HepG2 (cell line): ENCODE results near the gene KCTD5. TPM values are rescaled to one million over a fixed set of nuclear protein-coding genes. Genes with fewer than 3 reads are reported as not detected.
A peak's percentile ranks its signal among the peaks of the same experiment; 100 is the strongest.

Experiments
- GTF2F1 ChIP-seq: fragments of 150-350 bp; IDR thresholded peaks from 2 replicates; pipeline ENCODE4 v1.6.1; 2014; ENCODE audit warnings: low read length
- RFXAP ChIP-seq: sonication (generic); formaldehyde crosslinking; IDR thresholded peaks from 2 replicates; pipeline ENCODE4 v1.4.0; 2020; ENCODE audit warnings: missing genetic modification reagents, borderline replicate concordance
- SRF ChIP-seq: IDR thresholded peaks from 2 replicates; pipeline ENCODE4 v1.6.1; 2011; ENCODE audit warnings: mild to moderate bottlenecking, low read depth, low read length, moderate library complexity
- polyA plus RNA-seq, 8 experiments: library from polyadenylated mRNA; depleted of rRNA in 3 of 8; stranded (reverse) in 7 of 8; unstranded in 1 of 8; fragments of >200 nt; fragmentation: Illumina TruSeq in 4 of 8; extraction: Trizol in 4 of 8; gene quantifications; 2 replicates each; pipeline versions ENCODE4 v1.2.1 to v1.2.3, GENCODE V29; 2011 to 2016; ENCODE audit warnings: low read depth in 4 of 8, missing spikeins in 1 of 8, mixed read lengths in 1 of 8; ENCODE audit not compliant: insufficient read depth in 1 of 8
- total RNA-seq, 5 experiments: library from RNA; depleted of rRNA; stranded (reverse); fragments of >200 nt; fragmentation: Illumina TruSeq; extraction: Trizol; gene quantifications; 2 replicates each; pipeline ENCODE4 v1.2.3, GENCODE V29; 2016; ENCODE audit warnings: low read depth in 1 of 5
- TF ChIP-seq, protein P1 (sequence below): sonication (generic); formaldehyde crosslinking; IDR thresholded peaks from 2 replicates; pipeline ENCODE4 v1.5.1; 2020; ENCODE audit warnings: mild to moderate bottlenecking, missing genetic modification reagents, moderate library complexity
- TF ChIP-seq, protein P2 (sequence below): sonication (generic); formaldehyde crosslinking; IDR thresholded peaks from 2 replicates; pipeline ENCODE4 v1.4.0; 2020; ENCODE audit warnings: low read depth, mild to moderate bottlenecking, missing genetic modification reagents
- TF ChIP-seq, protein P3 (sequence below), 2 experiments: sonication (generic) in 1 of 2; formaldehyde crosslinking in 1 of 2; IDR thresholded peaks; 2 replicates each; pipeline versions ENCODE4 v1.4.0 to v1.6.1; 2018 to 2020; ENCODE audit warnings: missing genetic modification reagents in 2 of 2, borderline replicate concordance in 1 of 2, low read depth in 1 of 2, mild to moderate bottlenecking in 1 of 2, missing biosample characterization in 1 of 2
- TF ChIP-seq, protein P4 (sequence below): sonication (generic); formaldehyde crosslinking; IDR thresholded peaks from 2 replicates; pipeline ENCODE4 v1.4.0; 2020; ENCODE audit warnings: missing genetic modification reagents
- TF ChIP-seq, protein P5 (sequence below): sonication (generic); formaldehyde crosslinking; IDR thresholded peaks from 2 replicates; pipeline ENCODE4 v1.4.0; 2020; ENCODE audit warnings: missing genetic modification reagents, borderline replicate concordance

The KCTD5 gene
- total and polyA plus RNA-seq, 2 of the 13 experiments (the other 11 are each of a cell fraction or from before 2014, with no cell fraction given), result 25.4 to 29.8 TPM

DNA sequence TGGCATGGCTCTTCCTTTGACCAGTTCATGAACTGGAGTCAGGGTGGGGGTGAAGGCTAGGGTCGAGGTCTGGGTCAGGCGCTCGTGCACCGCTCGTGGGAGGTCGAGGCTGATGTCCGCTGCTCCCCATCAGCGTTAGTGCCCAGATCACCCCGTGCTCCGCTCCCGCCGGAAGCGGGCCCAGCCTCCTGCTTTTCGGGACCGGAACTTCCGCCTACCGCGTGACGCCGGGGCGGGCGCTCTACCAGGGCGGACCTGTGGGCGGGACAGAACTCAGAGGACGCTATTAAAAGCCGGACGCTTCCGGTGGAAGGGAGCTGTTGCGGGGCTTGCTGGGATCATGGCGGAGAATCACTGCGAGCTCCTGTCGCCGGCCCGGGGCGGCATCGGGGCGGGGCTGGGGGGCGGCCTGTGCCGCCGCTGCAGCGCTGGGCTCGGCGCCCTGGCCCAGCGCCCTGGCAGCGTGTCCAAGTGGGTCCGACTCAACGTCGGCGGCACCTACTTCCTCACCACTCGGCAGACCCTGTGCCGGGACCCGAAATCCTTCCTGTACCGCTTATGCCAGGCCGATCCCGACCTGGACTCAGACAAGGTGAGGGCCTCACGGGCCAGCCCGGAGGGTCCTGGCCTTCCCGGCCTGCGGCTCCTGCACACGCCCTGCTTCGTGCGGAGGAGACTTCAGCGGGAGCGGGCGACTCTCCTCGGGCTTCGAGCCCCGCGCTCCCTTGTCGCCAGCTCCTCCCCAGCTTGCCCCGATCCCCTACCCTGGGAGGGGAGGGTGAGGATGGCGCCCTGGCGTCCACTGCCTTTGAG lies at the start of gene KCTD5 (continued):
- TF ChIP-seq, protein P1, sequence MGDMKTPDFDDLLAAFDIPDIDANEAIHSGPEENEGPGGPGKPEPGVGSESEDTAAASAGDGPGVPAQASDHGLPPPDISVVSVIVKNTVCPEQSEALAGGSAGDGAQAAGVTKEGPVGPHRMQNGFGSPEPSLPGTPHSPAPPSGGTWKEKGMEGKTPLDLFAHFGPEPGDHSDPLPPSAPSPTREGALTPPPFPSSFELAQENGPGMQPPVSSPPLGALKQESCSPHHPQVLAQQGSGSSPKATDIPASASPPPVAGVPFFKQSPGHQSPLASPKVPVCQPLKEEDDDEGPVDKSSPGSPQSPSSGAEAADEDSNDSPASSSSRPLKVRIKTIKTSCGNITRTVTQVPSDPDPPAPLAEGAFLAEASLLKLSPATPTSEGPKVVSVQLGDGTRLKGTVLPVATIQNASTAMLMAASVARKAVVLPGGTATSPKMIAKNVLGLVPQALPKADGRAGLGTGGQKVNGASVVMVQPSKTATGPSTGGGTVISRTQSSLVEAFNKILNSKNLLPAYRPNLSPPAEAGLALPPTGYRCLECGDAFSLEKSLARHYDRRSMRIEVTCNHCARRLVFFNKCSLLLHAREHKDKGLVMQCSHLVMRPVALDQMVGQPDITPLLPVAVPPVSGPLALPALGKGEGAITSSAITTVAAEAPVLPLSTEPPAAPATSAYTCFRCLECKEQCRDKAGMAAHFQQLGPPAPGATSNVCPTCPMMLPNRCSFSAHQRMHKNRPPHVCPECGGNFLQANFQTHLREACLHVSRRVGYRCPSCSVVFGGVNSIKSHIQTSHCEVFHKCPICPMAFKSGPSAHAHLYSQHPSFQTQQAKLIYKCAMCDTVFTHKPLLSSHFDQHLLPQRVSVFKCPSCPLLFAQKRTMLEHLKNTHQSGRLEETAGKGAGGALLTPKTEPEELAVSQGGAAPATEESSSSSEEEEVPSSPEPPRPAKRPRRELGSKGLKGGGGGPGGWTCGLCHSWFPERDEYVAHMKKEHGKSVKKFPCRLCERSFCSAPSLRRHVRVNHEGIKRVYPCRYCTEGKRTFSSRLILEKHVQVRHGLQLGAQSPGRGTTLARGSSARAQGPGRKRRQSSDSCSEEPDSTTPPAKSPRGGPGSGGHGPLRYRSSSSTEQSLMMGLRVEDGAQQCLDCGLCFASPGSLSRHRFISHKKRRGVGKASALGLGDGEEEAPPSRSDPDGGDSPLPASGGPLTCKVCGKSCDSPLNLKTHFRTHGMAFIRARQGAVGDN (CRISPR knock-in tag), result peak; percentile 96
- TF ChIP-seq, protein P2, sequence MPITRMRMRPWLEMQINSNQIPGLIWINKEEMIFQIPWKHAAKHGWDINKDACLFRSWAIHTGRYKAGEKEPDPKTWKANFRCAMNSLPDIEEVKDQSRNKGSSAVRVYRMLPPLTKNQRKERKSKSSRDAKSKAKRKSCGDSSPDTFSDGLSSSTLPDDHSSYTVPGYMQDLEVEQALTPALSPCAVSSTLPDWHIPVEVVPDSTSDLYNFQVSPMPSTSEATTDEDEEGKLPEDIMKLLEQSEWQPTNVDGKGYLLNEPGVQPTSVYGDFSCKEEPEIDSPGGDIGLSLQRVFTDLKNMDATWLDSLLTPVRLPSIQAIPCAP (CRISPR knock-in tag), result 0 out of 2 replicates have a peak, but pooled peaks have one; percentile 90
- TF ChIP-seq SRF, result peak; percentile 78
- TF ChIP-seq, protein P3, sequence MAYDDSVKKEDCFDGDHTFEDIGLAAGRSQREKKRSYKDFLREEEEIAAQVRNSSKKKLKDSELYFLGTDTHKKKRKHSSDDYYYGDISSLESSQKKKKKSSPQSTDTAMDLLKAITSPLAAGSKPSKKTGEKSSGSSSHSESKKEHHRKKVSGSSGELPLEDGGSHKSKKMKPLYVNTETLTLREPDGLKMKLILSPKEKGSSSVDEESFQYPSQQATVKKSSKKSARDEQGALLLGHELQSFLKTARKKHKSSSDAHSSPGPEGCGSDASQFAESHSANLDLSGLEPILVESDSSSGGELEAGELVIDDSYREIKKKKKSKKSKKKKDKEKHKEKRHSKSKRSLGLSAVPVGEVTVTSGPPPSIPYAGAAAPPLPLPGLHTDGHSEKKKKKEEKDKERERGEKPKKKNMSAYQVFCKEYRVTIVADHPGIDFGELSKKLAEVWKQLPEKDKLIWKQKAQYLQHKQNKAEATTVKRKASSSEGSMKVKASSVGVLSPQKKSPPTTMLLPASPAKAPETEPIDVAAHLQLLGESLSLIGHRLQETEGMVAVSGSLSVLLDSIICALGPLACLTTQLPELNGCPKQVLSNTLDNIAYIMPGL (CRISPR knock-in tag; IDR thresholded peaks at IDR 0.05; ENCODE audit: borderline replicate concordance in 1 of 2, low read depth in 1 of 2), result peak; percentile 91 to 94
- TF ChIP-seq GTF2F1, result 0 out of 2 replicates have a peak, but pooled peaks have one; percentile 60
- peak; percentile 54; the same call in 1 of the 2 replicates for TF ChIP-seq RFXAP (CRISPR knock-in tag)
- TF ChIP-seq, protein P4, sequence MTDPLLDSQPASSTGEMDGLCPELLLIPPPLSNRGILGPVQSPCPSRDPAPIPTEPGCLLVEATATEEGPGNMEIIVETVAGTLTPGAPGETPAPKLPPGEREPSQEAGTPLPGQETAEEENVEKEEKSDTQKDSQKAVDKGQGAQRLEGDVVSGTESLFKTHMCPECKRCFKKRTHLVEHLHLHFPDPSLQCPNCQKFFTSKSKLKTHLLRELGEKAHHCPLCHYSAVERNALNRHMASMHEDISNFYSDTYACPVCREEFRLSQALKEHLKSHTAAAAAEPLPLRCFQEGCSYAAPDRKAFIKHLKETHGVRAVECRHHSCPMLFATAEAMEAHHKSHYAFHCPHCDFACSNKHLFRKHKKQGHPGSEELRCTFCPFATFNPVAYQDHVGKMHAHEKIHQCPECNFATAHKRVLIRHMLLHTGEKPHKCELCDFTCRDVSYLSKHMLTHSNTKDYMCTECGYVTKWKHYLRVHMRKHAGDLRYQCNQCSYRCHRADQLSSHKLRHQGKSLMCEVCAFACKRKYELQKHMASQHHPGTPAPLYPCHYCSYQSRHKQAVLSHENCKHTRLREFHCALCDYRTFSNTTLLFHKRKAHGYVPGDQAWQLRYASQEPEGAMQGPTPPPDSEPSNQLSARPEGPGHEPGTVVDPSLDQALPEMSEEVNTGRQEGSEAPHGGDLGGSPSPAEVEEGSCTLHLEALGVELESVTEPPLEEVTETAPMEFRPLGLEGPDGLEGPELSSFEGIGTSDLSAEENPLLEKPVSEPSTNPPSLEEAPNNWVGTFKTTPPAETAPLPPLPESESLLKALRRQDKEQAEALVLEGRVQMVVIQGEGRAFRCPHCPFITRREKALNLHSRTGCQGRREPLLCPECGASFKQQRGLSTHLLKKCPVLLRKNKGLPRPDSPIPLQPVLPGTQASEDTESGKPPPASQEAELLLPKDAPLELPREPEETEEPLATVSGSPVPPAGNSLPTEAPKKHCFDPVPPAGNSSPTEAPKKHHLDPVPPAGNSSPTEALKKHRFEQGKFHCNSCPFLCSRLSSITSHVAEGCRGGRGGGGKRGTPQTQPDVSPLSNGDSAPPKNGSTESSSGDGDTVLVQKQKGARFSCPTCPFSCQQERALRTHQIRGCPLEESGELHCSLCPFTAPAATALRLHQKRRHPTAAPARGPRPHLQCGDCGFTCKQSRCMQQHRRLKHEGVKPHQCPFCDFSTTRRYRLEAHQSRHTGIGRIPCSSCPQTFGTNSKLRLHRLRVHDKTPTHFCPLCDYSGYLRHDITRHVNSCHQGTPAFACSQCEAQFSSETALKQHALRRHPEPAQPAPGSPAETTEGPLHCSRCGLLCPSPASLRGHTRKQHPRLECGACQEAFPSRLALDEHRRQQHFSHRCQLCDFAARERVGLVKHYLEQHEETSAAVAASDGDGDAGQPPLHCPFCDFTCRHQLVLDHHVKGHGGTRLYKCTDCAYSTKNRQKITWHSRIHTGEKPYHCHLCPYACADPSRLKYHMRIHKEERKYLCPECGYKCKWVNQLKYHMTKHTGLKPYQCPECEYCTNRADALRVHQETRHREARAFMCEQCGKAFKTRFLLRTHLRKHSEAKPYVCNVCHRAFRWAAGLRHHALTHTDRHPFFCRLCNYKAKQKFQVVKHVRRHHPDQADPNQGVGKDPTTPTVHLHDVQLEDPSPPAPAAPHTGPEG (CRISPR knock-in tag), result peak; percentile 77; the same call in 1 of the 2 replicates
- TF ChIP-seq, protein P5, sequence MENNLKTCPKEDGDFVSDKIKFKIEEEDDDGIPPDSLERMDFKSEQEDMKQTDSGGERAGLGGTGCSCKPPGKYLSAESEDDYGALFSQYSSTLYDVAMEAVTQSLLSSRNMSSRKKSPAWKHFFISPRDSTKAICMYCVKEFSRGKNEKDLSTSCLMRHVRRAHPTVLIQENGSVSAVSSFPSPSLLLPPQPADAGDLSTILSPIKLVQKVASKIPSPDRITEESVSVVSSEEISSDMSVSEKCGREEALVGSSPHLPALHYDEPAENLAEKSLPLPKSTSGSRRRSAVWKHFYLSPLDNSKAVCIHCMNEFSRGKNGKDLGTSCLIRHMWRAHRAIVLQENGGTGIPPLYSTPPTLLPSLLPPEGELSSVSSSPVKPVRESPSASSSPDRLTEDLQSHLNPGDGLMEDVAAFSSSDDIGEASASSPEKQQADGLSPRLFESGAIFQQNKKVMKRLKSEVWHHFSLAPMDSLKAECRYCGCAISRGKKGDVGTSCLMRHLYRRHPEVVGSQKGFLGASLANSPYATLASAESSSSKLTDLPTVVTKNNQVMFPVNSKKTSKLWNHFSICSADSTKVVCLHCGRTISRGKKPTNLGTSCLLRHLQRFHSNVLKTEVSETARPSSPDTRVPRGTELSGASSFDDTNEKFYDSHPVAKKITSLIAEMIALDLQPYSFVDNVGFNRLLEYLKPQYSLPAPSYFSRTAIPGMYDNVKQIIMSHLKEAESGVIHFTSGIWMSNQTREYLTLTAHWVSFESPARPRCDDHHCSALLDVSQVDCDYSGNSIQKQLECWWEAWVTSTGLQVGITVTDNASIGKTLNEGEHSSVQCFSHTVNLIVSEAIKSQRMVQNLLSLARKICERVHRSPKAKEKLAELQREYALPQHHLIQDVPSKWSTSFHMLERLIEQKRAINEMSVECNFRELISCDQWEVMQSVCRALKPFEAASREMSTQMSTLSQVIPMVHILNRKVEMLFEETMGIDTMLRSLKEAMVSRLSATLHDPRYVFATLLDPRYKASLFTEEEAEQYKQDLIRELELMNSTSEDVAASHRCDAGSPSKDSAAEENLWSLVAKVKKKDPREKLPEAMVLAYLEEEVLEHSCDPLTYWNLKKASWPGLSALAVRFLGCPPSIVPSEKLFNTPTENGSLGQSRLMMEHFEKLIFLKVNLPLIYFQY (CRISPR knock-in tag), result peak; percentile 98
